Activated naive CD4-positive, alpha-beta T cell treated with Interleukin-2 at 50 U/mL for 16 hours (primary cell): ENCODE measurements around the gene SPATA31D4.
"Not testable (repeated sequence)": the region's sequence is repeated elsewhere in the genome, so short reads cannot be mapped to it uniquely, and the experiment has no call there.

Source experiments
- DNase-seq: peaks from one replicate; pipeline ENCODE4 v3.0.0-alpha.2; 2020

The SPATA31D4 gene

DNA sequence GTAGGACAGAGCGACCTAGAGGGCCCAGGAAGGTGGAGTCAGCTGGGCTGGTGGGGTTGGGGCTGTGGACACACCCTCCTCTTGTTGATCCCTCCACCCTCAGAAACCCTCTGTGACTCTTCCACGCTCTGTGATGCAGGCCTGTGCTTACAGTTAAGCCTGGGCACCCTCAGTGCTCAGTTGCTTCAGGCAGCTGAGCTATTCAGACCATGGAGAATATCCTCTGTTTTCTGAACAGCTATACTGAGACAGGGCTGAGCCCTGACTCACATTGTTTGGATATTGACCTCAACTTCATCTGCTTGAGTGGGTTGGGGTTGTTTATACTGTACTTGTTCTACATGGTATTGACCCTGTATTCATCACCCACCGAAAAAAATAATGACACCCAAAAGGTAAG lies at the start of gene SPATA31D4:
SPATA31D4 (plus strand) TSS at position 124 of the 400 bp plus-strand sequence; CDS start at position 210, 86 bp downstream.
- not testable (repeated sequence) for DNase-seq

DNA sequence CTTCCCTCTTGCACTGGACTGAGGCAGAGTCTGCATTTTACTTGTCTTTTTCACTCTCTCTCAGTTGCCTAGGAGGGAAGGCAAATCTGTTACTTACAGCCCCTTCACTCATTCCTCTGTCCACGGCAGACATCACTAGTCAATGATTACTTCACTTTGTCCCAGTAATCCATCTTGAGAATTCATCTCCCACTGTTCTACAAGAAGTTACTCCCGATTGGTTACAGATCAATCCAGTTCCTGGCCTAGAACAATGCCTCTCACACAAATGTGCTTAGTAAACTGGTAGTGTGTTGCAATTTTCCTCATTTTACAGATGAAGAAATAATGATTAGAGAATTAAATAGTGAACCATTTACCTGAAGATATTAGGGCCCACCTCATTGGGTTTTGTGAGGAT lies 49.7 kb upstream of the SPATA31D4 start:
- no peak for DNase-seq

- no peak for DNase-seq
Measured at GRCh38 chr9:81879501-81879916, 48.7 kb upstream of the SPATA31D4 start.

DNA sequence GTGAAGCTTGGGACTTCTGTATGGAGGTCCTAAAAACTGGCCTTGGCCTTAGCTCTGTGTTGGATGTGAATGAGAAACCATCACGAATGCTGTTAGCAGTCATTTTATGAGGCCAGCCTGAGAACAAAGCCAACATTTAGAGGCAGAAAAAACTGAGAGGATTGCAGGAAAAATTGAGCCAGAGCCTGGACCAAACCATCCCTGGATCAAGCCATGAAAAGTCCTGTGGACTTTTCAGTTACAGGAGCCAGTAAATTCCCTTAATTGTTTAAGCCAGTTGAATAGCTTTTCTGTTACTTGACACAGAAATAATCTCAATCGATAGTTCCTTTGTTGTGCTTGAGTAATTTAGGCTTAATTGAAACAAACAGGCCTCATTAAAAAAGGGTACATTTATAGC lies 42.6 kb upstream of the SPATA31D4 start:
- DNase-seq: no peak

GRCh38 chr9:81886665-81887064 lies 41.6 kb upstream of the SPATA31D4 start:
- no peak for DNase-seq

DNA sequence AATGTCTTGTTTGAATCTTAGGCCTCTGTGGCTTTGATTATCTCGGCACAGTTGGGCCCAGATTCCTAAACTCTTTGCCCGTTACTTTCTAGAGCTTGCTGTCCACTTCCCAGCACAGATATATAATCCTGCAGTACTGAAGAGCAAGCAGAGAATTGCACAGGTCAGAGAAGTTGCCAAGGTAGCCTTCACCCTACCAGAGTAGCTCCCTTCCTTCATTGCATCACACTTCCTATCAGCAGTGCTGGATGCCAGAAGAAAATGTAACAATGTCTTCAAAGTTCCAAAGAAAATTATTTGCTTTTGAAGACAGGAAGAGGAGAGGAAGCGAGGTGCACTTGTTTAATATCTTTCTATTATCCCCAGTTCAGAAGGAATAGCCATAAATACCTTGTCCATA lies 38.1 kb upstream of the SPATA31D4 start:
- DNase-seq: no peak

GRCh38 chr9:81892440-81892839 lies 35.8 kb upstream of the SPATA31D4 start:
- DNase-seq: no peak

DNA sequence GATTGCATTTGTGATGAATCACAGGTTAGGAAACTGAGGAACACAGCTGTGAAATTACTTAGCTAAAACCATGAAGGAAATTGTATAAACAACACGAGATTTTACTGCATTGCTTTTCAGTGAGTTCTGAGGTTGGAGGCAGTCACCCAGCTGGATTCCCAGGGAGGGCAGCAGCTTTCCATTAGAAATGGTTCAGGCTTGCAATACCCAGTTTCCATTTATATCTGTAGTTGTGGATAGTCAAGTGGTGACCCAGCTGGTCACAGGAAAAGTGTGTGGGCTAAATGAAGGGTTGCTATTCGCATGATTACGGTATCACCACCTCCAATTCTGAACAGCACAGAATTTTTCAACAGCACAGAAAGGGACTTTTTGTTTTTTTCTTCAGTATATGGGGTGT lies 34.3 kb upstream of the SPATA31D4 start:
- no peak for DNase-seq

DNA sequence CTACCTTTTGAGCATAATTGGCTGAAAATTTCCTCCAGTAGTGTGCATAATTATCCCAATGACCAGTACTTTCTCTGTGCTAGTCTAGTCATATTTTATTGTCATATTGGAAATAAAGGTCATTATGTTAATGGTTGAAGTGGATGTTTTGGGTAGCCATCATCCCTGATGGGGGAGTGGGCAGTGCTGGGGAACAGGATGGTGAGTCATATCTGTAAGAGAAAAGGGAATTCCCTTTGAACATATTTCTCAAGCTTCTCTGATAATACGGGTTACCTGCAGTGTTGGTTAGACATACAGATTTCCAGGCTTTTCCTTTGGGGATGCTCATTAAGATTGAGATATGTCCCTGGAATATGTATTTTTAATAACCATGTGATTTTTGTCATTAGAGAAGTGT lies 33.3 kb upstream of the SPATA31D4 start:
- DNase-seq: no peak

GRCh38 chr9:81896070-81896469 lies 32.2 kb upstream of the SPATA31D4 start:
- DNase-seq: no peak

- no peak for DNase-seq
Measured at GRCh38 chr9:81898851-81899250, 29.4 kb upstream of the SPATA31D4 start.

DNA sequence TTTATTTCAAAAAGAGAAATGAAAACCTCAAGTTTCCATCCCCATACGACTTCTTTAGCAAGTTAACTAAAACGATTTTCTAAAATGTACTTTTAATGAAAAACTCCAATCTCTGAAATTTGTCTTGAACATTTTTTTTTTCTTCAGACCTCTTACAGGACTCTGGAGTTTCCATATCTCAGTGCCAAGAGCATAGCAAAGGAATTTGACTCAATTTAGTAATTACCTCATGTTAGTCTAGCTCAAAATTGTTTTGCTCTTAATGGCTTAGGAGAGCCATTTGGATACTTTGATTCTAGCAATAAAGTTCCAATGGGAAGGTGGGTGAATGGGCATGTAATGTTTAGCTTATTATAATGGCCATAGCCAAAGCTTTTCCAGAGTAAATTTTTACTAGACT lies 26.0 kb upstream of the SPATA31D4 start:
- no peak for DNase-seq

- DNase-seq: no peak
Measured at GRCh38 chr9:81902626-81903025, 25.6 kb upstream of the SPATA31D4 start.

DNA sequence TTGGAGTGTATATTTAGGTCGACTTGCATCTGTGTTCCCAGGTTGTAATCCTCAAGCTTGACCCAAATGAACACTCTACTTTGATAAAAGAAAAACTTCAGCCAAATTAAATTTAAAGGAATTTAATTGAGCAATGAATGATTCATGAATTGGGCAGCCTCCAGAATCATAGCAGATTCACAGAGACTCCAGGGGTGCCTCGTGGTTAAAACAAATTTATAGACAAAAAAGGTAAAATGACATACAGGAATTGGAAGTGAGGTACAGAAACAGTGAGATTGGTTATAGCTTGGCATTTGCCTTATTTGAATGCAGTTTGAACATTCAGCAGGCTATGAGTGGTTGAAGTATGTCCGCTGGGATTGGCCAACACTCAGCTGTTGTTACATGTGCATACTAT lies 21.6 kb upstream of the SPATA31D4 start:
- DNase-seq: no peak

- no peak for DNase-seq
Measured at GRCh38 chr9:81912135-81912534, 16.1 kb upstream of the SPATA31D4 start.

DNA sequence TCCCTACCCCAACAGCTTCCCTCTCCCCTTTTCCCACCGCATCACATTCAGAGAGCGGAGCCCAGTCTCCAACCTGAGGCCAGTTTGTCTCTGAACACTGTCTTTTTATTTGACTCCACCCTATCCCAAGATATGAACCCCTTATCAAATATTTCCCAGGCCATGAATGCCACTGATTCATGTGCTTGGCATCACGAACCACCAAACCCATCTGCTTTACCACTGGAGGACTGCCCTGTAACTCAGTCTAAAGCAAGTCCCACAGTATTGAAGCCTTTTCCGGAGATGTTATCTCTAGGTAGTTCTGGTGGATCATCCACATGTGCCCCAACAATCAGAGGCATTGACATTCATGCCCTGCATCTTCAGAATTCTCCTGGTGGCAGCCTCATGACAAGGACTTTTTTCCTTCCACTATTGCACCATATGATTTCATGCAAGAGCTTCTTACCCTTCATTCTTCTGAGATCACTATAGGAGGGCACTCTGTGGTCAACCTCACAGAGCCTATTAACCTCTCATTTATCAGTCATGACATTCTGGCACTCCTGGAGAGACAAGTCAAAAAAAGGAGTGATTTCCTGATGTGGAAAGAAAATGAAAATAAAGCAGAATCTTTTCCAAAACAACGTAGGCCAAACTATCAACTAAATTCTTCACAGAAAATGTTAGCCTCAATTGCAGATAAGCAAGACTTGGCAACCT lies 12.3 kb upstream of the SPATA31D4 start:
- DNase-seq: no peak

- DNase-seq: not testable (repeated sequence)
Measured at GRCh38 chr9:81918507-81918906, 9.7 kb upstream of the SPATA31D4 start.

- not testable (repeated sequence) for DNase-seq
Measured at GRCh38 chr9:81930147-81930546, 1.9 kb downstream of the SPATA31D4 start.

DNA sequence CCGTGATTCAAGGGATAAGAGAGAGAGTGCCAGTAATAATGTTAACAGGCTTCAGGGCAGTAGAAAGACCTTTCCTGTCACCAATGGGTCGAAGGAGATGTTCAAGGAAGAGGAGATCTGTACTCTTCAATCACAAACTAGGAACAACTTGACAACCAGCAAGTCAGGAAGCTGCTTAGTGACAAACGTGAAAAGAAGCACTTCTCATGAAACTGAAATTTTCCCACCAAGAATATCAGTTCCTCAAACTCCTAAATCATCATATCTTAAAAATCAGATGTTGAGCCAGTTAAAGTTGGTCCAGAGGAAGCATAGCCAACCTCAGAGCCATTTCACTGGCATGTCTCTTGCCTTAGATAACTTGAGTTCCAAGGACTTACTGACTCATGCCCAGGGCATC lies 5.3 kb downstream of the SPATA31D4 start:
- not testable (repeated sequence) for DNase-seq

DNA sequence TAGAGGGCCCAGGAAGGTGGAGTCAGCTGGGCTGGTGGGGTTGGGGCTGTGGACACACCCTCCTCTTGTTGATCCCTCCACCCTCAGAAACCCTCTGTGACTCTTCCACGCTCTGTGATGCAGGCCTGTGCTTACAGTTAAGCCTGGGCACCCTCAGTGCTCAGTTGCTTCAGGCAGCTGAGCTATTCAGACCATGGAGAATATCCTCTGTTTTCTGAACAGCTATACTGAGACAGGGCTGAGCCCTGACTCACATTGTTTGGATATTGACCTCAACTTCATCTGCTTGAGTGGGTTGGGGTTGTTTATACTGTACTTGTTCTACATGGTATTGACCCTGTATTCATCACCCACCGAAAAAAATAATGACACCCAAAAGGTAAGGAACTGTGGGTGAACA lies 15.2 kb downstream of the SPATA31D4 start, which contains the start of gene SPATA31D3:
SPATA31D3 (plus strand) TSS at position 108 of the 400 bp plus-strand sequence; CDS start at position 194, 86 bp downstream.
- DNase-seq: not testable (repeated sequence)

DNA sequence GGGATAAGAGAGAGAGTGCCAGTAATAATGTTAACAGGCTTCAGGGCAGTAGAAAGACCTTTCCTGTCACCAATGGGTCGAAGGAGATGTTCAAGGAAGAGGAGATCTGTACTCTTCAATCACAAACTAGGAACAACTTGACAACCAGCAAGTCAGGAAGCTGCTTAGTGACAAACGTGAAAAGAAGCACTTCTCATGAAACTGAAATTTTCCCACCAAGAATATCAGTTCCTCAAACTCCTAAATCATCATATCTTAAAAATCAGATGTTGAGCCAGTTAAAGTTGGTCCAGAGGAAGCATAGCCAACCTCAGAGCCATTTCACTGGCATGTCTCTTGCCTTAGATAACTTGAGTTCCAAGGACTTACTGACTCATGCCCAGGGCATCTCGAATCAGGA lies 20.4 kb downstream of the SPATA31D4 start:
- not testable (repeated sequence) for DNase-seq

- DNase-seq: no peak
Measured at GRCh38 chr9:81953096-81953495, 24.9 kb downstream of the SPATA31D4 start.

DNA sequence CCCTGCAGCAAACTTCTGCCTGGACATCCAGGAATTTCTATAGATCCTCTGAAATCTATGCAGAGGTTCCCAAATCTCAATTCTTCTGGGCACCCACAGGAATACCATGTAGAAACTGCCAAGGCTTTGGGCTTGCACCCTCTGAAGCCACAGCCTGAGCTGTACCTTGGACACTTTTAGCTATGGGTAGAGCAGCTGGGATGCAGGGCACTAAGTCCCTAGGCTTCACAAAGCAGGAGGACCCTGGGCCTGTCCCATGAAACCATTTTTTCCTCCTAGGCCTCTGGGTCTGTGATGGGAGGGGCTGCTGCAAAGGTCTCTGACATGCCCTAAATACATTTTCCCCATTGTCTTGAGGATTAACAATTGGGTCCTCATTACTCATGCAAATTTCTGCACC lies 27.4 kb downstream of the SPATA31D4 start:
- no peak for DNase-seq

DNA sequence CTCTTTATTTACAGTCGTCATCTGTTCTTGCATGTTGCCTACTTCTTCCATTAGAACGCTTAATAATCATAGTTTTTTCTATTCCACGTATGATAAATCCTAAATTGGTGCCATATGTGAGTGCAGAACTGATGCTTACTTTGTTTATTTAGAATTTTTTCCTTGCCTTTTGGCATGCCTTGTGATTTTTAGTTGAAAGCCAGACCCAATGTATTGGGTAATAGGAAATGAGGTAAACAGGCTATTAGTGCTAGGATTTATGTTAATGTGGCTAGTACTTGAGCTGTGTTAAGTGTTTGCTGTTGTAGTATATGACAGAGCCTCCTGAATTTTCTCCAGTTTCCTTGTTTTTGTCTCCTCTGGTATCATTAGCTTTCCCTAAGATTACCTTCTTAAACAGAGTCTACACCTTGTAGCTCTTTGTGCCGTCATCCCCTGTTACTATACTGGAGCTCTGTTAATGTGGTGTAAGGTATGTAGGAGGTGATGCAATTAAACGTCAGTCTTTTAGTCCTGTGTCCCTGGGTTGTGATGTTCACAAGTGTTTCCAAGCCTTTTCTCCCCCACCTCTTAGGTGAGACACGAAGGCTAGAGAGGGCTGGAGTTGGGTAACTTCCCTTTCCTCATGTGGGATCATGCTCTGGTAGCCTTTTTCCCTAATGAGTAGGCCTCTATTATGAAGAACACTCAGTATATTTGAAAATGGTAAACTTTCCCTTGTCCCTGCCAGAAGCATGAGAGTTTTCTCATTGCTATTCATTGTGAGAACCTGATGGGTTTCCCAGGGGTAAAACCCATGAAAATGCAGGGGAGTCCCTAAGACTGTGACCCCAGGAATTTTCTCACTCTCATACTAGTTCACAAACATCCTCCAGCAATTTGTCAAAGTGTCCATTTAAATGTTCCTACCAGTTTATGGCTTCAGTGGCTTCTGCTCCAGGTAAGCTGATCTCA lies 36.3 kb downstream of the SPATA31D4 start:
- DNase-seq: no peak
